Caco-2 (cell line): ENCODE measurements around the gene ENPP1. TPM values are rescaled to one million over a fixed set of nuclear protein-coding genes. Genes with fewer than 3 reads are reported as not detected.

Experiments used
- BruUV-seq: library from RNA; stranded (reverse); fragments of 400-500 nt; replicated peaks from 2 replicates; lab custom pipeline; 2021; lab: Mats Ljungman, UMichigan
- CTCF ChIA-PET: fragments of 300-600 bp; sonication (Branson Sonifier 250); formaldehyde crosslinking; loops from one replicate; lab custom pipeline; 2022; ENCODE audit warnings: antibody characterized with exemption; lab: Charles Lee
- POLR2A ChIA-PET: fragments of 300-600 bp; sonication (Branson Sonifier 250); formaldehyde crosslinking; loops from one replicate; lab custom pipeline; 2022; ENCODE audit warnings: antibody characterized with exemption; lab: Charles Lee
- DNase-seq, 2 experiments: peaks; one replicate each; pipeline versions ENCODE4 v3.0.0 to v3.0.0-alpha.2; 2020 to 2022
- H3K27me3 ChIP-seq: replicated peaks from 2 replicates; pipeline ENCODE4 v1.6.0; 2011; ENCODE audit warnings: low read length; ENCODE audit not compliant: control insufficient read depth, insufficient read depth
- H3K36me3 ChIP-seq: 2 replicates; pipeline ENCODE4 v1.5.1; 2011; ENCODE audit warnings: low read length; ENCODE audit not compliant: control insufficient read depth, insufficient read depth
- H3K4me1 ChIP-seq: fragments of 250-450 bp; sonication (Bioruptor Pico); 2 replicates; pipeline ENCODE4 v1.5.1; 2020; ENCODE audit warnings: mild to moderate bottlenecking
- H3K4me3 ChIP-seq: 2 replicates; pipeline ENCODE4 v1.5.1; 2011; ENCODE audit warnings: low read depth, mild to moderate bottlenecking, control low read depth, low read length
- H3K9me3 ChIP-seq: fragments of 250-450 bp; sonication (Bioruptor Pico); 2 replicates; pipeline ENCODE4 v1.5.1; 2020; ENCODE audit warnings: mild to moderate bottlenecking, moderate library complexity
- H3K27ac Mint-ChIP-seq: one replicate; pipeline ENCODE4 v1.8.0; 2022; ENCODE audit warnings: mixed read lengths; ENCODE audit not compliant: unreplicated experiment
- H3K27me3 Mint-ChIP-seq: one replicate; pipeline ENCODE4 v1.8.0; 2022; ENCODE audit warnings: mixed read lengths; ENCODE audit not compliant: insufficient read depth, unreplicated experiment
- H3K36me3 Mint-ChIP-seq: one replicate; pipeline ENCODE4 v1.8.0; 2022; ENCODE audit warnings: mild to moderate bottlenecking, mixed read lengths; ENCODE audit not compliant: insufficient read depth, unreplicated experiment
- H3K4me1 Mint-ChIP-seq: one replicate; pipeline ENCODE4 v1.8.0; 2022; ENCODE audit warnings: low read depth, mixed read lengths; ENCODE audit not compliant: unreplicated experiment
- H3K4me3 Mint-ChIP-seq: one replicate; pipeline ENCODE4 v1.8.0; 2022; ENCODE audit warnings: mild to moderate bottlenecking, moderate library complexity, mixed read lengths; ENCODE audit not compliant: unreplicated experiment
- H3K9me3 Mint-ChIP-seq: one replicate; pipeline ENCODE4 v1.8.0; 2022; ENCODE audit warnings: mixed read lengths; ENCODE audit not compliant: unreplicated experiment
- intact Hi-C: fragments of 100-400 bp; cut with micrococcal nuclease; formaldehyde crosslinking; loops from one replicate; pipeline ENCODE4 v1.10.0; 2022; ENCODE audit not compliant: unreplicated experiment
- total RNA-seq: library from RNA; stranded (reverse); gene quantifications from 2 replicates; pipeline ENCODE4 v1.2.3, GENCODE V29; 2022
- TF ChIP-seq, protein P1 (sequence below), 2 experiments: fragments of 200-600 bp in 1 of 2; IDR thresholded peaks; 1 replicate in 1 of 2; 2 replicates in 1 of 2; pipeline versions ENCODE4 v1.5.1 to v1.8.0; 2011 to 2022; ENCODE audit warnings: antibody characterized with exemption in 1 of 2, control low read depth in 1 of 2, inconsistent platforms in 1 of 2, low read depth in 1 of 2, low read length in 1 of 2, mild to moderate bottlenecking in 1 of 2, moderate library complexity in 1 of 2; ENCODE audit not compliant: insufficient read depth in 1 of 2, severe bottlenecking in 1 of 2, unreplicated experiment in 1 of 2

The ENPP1 gene
- total RNA-seq, 1 experiment from 2014 or later, result 4.8 TPM

DNA sequence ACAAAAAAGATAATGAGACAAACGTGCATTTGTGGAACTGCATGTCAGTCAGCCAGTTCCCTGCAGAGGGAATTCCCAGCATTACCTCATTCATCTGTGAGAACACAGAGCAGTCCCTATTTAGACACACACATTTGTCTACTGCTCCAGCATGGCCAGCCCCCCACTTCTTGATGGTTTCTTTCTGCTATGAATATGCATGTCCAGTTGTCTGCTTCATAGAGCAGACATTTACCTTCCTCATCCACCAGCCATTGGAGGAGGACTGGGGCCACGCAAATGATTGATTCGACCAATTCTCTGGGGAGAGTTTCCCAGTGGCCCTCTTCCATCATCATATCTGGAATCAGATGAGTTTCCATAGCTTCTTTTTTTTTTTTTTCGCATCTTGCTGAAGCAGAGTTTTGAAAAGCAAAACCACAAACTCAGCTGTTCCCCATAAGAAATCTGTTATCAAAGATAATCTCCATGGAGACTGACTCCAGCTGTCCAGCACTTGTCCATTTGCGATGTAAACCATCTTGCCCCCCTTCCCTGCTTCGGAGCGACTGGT is 11.8 kb downstream of the ENPP1 start:
- no peak overlapping the region for H3K4me3 Mint-ChIP-seq
- H3K9me3 Mint-ChIP-seq, result peaks cover 9% of the 10 kb centered on the region
- Histone ChIP-seq H3K36me3 (no peaks in the 10 kb centered on the region), H3K27me3 (no peaks in the 10 kb centered on the region), H3K4me3 (no peak overlapping the region), H3K4me1 (peaks cover 10% of the 10 kb centered on the region; the same call in 1 of the 2 replicates), H3K9me3 (no peaks in the 10 kb centered on the region)
- TF ChIP-seq, protein P1, sequence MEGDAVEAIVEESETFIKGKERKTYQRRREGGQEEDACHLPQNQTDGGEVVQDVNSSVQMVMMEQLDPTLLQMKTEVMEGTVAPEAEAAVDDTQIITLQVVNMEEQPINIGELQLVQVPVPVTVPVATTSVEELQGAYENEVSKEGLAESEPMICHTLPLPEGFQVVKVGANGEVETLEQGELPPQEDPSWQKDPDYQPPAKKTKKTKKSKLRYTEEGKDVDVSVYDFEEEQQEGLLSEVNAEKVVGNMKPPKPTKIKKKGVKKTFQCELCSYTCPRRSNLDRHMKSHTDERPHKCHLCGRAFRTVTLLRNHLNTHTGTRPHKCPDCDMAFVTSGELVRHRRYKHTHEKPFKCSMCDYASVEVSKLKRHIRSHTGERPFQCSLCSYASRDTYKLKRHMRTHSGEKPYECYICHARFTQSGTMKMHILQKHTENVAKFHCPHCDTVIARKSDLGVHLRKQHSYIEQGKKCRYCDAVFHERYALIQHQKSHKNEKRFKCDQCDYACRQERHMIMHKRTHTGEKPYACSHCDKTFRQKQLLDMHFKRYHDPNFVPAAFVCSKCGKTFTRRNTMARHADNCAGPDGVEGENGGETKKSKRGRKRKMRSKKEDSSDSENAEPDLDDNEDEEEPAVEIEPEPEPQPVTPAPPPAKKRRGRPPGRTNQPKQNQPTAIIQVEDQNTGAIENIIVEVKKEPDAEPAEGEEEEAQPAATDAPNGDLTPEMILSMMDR (IDR thresholded peaks at IDR 0.05; ENCODE audit: insufficient read depth in 1 of 2, low read depth in 1 of 2, low read length in 1 of 2, severe bottlenecking in 1 of 2, unreplicated experiment in 1 of 2), result no peak
- H3K4me1 Mint-ChIP-seq, result peaks cover 8% of the 10 kb centered on the region
- no peak for DNase-seq
- H3K27me3 Mint-ChIP-seq, result no peaks in the 10 kb centered on the region
- BruUV-seq, result no TSS peak
- H3K36me3 Mint-ChIP-seq, result no peaks in the 10 kb centered on the region
- intact Hi-C loops, result no loop called here
- POLR2A ChIA-PET, result no interaction called here
- CTCF ChIA-PET, result no interaction called here
- H3K27ac Mint-ChIP-seq, result no peak overlapping the region

DNA sequence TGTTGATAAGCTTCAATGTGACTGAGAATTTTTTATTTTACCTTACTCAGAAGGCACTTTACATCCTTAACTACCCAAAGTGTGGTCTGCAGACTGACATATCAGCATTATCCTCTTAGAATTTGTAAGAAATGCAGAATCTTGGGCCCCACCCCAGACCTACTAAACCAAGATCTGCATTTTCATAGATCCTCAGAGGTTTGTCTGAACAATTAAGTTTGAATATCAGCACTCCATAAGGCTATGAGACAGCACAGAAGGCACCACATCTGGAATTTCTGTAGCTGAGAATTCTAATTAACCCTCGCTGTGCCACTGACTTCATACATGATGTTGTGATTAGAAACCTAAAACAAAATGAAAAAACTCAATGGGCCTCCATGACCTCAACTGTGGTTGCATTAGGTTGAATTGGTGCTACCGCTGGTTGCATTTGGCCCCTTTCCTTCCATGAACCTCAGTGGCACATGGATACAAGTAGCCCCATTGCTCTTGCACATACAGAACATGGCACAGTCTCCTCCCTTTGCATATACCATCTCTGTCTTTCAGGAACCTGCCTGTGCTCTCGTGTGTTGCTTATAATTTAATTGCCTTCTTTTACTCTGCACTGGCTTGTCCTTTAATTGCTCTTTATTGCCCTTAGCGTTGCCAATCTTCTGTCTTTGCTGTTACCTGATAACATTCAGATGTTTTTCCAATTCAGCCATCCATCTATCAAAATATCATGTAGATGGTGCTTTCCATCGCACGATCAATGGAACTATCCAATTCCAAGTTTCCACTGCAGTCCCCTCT is 13.4 kb downstream of the ENPP1 start:
- no peak overlapping the region for H3K4me3 ChIP-seq
- H3K9me3 Mint-ChIP-seq, result peaks cover 9% of the 10 kb centered on the region
- no peaks in the 10 kb centered on the region for H3K36me3 ChIP-seq
- TF ChIP-seq, protein P1 (IDR thresholded peaks at IDR 0.05; ENCODE audit: insufficient read depth in 1 of 2, low read depth in 1 of 2, low read length in 1 of 2, severe bottlenecking in 1 of 2, unreplicated experiment in 1 of 2), result no peak
- intact Hi-C loops, result no loop called here
- H3K36me3 Mint-ChIP-seq, result no peaks in the 10 kb centered on the region
- BruUV-seq, result no TSS peak
- peaks cover 3% of the 10 kb centered on the region for H3K4me1 Mint-ChIP-seq
- H3K27me3 Mint-ChIP-seq, result no peaks in the 10 kb centered on the region
- no peaks in the 10 kb centered on the region for H3K27me3 ChIP-seq
- no peaks in the 10 kb centered on the region for H3K9me3 ChIP-seq
- ChIA-PET CTCF (interaction anchor here (0.7 kb wide), 1 partner anchor 89 kb away, joined by 3 read pairs; no protein-coding TSS in a partner anchor), POLR2A (no interaction called here)
- H3K4me3 Mint-ChIP-seq, result no peak overlapping the region
- no peak overlapping the region for H3K27ac Mint-ChIP-seq
- peaks cover 10% of the 10 kb centered on the region; the same call in 1 of the 2 replicates for H3K4me1 ChIP-seq
- no peak for DNase-seq

DNA sequence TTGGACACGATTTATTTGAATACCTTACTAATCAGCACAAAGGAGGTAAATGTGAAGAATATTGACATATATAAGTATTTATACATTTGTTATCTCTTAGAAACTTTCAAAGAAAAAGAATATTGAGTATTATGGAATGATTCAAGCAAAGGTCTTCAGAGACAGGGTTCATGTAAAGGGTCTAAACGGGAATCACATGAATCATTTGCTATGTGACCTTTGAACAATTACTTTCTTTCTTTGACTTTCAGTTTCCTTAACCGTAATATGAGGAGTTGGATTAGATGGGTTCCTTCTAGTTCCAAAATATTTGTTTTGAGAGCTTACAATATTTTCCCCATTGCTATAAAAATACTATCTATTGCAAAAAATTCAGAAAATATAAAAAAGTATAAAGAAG is 14.3 kb downstream of the ENPP1 start:
- Mint-ChIP-seq H3K27me3 (no peaks in the 10 kb centered on the region), H3K27ac (no peak overlapping the region), H3K9me3 (peaks cover 9% of the 10 kb centered on the region), H3K4me1 (no peaks in the 10 kb centered on the region), H3K36me3 (no peaks in the 10 kb centered on the region), H3K4me3 (no peak overlapping the region)
- H3K36me3 ChIP-seq, result no peaks in the 10 kb centered on the region
- ChIA-PET POLR2A (no interaction called here), CTCF (no interaction called here)
- no peaks in the 10 kb centered on the region for H3K9me3 ChIP-seq
- no peak for DNase-seq
- no peak overlapping the region for H3K4me3 ChIP-seq
- H3K4me1 ChIP-seq, result 0 out of 2 replicates have a peak, but pooled peaks cover 1% of the 10 kb centered on the region
- intact Hi-C loops, result no loop called here
- H3K27me3 ChIP-seq, result no peaks in the 10 kb centered on the region
- TF ChIP-seq, protein P1 (IDR thresholded peaks at IDR 0.05; ENCODE audit: insufficient read depth in 1 of 2, low read depth in 1 of 2, low read length in 1 of 2, severe bottlenecking in 1 of 2, unreplicated experiment in 1 of 2), result no peak
- no TSS peak for BruUV-seq
